ENCODE results near the gene IL3.

Gene IL3, protein sequence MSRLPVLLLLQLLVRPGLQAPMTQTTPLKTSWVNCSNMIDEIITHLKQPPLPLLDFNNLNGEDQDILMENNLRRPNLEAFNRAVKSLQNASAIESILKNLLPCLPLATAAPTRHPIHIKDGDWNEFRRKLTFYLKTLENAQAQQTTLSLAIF

DNA sequence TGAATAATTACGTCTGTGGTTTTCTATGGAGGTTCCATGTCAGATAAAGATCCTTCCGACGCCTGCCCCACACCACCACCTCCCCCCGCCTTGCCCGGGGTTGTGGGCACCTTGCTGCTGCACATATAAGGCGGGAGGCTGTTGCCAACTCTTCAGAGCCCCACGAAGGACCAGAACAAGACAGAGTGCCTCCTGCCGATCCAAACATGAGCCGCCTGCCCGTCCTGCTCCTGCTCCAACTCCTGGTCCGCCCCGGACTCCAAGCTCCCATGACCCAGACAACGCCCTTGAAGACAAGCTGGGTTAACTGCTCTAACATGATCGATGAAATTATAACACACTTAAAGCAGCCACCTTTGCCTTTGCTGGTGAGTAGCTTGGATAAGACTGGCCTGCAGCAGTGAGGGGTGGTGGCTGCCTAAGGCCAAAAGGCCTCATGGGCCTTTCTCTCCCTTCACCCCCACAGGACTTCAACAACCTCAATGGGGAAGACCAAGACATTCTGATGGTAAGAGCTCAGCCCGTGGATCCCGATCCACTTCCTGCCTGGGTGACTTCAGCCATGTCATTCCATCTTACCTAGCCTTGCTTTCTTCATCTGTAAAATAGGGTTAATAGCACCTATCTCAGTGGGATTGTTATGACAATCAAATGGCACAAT, at the start of gene IL3:
Gene IL3 (plus strand): TSS at position 155 of the 661 bp plus-strand sequence. CDS start 52 bp downstream, at position 207.
- DNase-seq (ENCODE audit: low read depth in 2 of 2, low spot score in 1 of 2) = no peak

DNA sequence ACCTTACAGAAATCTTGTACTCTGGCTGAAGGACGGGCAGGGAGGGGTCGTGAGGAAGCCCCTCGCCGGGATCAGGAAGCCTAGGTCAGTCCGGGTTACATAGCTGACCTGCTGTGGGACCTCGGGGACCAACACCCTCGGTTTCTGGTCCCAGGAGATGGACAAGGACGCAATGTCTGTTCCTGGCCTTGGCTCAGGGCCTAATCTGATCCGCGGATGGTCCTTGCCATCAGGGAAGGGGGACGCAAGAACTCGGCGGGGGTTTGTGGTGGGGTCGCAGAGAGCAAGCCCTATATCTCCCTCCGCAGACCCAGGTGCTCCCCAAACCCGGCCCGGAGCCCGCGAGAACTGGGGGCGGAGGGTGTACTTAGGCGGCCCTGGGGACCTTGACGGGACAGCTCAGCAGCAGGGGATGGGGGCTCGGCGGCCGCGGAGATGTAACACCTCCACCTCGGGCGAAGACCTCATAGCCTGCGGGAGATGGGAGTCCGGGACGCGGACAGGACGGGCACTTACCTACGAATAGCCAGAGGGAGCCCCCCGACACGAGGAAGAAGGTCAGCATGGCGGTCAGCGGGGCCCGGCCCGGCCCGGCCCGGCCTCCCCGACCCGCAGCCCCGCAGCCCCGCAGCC, 49.4 kb upstream of the IL3 start:
- no peak for DNase-seq (ENCODE audit: low read depth in 2 of 2, low spot score in 1 of 2)

DNA sequence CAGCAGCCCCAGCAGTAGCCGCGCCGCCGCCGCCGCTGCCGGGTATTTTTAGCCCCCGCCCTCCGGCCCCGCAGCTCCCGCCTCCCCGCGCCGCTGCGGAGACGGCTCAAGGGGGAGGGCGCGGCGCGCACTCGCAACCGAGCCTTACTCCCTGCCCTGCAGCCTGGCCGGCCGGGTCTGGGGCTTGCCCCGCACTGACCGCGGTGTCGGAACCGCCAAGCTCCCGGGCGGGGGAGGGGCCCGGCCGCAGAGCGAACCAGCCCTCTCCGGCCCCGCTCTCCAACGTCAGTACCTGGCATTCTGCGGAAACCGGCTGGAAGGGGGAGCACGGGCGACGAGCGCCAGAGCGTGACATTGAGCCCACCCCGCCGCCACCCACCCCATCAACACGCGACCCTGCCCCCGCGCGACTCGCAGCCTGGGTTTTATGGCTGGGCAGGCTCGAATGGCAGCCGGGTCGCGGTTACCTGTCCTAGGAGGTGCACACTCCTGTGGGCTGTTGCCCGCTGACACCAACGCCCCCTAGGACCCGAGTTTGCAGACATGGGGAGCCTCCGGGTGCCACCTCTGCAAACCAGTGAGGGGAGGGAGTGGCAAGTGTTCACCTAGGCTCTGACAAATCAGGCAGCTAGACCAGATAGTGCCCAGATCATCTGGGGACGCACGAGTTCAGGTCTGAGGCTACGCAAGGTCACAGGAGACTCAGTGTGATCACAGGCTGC, 48.7 kb upstream of the IL3 start, which contains the start of gene ACSL6:
Gene ACSL6 (minus strand): TSS at position 37 of the 722 bp plus-strand sequence. CDS start 105 bp downstream, outside the sequence.
- peak in 1 of 2 donors; percentile 13 for DNase-seq (ENCODE audit: low read depth in 2 of 2, low spot score in 1 of 2)

DNA sequence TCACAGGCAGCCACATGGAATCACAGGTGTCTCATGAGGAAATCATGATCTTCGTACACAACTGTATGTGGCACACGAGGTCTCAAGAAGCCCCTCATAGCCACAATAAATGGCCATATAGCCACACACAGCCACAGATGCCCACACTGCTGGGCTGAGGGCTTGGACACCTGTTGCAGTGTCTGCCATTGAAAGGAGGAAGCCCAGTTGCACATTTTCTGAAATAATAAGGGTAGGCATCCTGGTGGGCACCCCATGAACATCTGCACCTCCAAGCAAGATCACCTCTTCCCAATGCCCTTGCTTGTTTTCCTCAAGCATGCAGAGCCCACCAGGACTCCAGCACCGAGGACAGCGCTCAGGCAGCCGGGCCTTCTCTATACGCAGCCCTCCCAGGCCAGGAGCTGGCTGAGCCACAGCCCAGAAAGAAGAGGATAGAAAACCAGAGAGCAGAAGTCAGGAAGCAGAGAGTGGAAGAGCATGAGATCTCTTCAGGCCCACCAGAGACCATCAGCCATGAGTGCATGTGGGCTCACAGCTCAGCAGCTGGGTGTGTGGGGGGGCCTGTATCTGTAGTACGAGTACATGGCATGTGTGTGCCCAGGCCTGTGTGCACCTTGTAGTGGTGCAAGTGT, 48.0 kb upstream of the IL3 start:
- DNase-seq (ENCODE audit: low read depth in 2 of 2, low spot score in 1 of 2) = no peak

DNA sequence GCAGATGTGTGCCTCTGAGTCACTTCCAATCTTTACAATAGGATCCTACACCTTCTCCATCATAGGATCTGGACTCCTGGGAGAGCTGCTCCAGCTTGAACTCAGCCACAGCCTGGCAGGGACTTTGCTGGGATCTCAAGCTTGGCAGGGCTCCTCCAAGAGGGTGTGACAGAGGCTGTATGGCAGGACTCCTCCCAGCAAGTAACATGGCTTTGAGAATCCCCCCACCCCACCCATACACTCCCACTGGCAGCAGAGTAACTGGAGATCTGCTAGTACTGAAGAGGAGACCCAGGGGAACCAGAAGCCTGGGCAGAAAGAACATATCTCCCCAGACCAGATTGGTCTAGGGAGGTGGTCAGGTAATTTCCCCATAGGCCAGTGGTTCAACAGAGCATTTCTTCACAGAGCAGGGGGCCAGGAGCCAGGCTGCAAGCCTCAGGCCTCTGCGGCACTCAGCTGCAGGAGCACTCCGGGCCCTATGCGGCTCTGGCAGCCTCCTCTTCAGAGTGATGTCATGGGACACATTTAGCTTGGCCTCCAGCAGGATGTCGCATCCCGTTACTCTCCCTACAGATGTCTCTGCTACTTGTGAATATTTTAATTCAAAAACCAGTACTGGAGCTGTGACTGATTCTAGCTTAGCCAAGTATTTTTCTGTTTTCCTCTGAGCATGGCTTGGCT, 47.3 kb upstream of the IL3 start:
- no peak for DNase-seq (ENCODE audit: low read depth in 2 of 2, low spot score in 1 of 2)

DNA sequence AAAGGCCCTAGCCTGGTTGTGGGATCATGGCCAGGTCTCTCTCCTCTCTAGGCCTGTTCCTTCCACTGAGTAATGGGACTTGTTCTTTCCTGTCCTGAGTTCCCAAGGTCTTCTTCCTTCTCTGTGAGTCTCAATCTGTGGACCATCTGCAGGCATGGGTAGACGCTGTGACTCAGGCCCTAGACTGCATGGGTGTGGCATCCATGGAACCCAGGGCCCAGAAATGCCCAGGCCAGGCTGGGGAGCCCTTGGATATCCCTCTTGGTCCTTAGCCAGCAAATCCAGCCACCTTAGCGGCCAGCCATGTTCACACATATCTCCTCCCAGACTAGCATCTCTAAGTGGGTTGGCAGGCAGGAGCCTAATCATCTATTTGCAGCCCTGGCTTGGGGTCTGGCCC, 46.7 kb upstream of the IL3 start:
- no peak for DNase-seq (ENCODE audit: low read depth in 2 of 2, low spot score in 1 of 2)

DNA sequence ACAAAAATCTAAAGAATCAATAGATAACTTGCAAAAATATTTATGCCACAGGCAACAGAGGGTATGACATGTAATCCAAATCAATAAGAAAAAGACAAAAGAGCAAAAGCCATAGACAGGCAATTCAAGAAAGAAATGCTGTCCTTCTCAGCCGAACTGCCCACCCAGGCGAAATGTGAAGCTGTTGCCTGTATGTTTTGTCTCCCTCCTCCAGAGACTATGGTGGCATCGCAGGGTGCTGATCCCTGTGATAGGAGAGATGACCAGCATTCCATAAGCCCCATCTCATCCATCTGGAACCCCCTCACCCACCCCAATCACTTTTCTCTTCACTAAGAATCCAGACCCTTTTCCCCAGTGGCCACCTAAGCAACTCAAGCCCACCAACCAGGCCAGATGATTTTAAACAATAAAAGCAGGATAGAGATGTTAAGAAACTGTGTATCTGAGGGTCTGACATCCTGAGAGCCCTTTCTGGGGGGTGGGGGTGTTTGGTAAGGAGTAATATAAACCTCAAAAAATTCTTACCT, 43.7 kb upstream of the IL3 start:
- no peak for DNase-seq (ENCODE audit: low read depth in 2 of 2, low spot score in 1 of 2)

DNA sequence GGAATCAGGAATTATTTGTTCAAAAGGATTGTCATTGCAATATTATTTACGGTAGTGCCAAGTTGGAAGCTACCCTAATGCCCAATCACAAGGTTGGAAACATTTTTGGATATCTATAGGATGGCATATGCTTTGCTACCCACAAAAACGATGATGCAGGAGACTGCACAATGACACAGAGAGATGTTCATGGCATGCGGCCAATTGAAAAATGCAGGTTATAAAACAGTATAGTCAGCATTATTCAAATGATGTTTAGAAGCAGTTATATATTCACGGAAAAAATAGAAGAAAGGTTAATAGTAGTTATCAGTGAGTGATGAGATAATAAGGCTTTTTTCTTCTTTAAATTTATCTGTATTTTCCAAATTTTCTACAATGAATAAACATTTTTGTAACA, 43.1 kb upstream of the IL3 start:
- no peak for DNase-seq (ENCODE audit: low read depth in 2 of 2, low spot score in 1 of 2)

DNA sequence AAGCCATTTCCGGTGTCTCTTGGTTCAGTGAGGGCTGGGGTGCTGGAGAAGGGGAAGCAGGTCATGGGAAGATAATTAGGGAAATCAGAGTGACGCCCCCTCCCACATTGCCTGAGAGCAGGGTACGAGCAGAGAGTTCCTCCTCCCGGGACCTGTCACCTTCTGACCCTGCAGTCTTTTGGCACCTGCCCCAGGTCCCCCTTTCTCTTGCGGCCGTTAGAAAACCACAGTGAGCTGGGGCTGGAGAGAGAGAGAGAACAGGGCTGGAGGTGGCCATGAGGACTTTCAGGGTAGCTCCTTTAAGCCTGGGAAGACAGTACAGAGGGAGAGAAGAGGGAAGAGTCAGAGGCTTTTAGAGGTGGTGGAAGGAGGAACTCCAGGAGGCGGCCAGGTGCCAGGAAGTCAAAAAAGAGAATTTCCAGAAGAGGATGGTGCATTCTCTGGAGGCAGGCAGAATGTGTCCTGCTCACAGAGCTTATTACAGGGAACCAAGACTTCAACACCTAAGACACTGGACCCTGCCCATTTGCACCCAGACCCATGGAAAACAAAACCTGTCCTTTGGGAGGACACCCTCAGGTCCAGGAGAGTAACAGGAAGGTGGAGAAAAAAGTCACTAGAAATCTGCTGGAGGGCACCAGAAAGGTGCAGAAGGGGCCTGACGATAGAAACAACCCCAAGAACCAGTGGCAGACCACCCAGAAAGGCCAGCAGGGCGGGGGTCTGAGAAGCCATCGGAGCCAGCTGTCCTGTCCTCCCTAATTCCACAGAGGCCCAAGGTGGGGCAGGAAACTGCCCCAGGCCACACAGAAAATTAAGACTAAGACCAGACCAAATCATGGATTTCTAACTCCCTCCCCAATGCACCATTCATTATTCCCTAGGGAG, 42.5 kb upstream of the IL3 start:
- no peak for DNase-seq (ENCODE audit: low read depth in 2 of 2, low spot score in 1 of 2)

DNA sequence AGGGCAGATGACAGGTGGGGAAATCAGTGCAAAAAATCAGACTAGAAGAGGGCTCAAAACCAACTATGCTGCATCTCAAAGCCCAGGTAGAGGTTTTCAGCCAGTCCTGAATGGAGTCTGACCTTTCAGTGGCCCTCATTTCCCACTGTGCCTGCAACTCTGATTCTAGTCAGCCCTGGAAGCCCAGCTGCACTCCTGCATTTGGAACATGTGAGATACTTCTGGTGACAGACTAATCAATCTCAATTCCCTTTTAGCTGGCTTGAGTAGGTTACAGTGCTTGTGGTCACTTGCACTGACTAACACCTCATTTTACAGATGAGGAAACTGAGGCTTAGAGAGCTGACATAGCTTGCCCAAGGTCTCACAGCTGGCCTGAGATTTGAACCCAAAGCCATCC, 41.1 kb upstream of the IL3 start:
- no peak for DNase-seq (ENCODE audit: low read depth in 2 of 2, low spot score in 1 of 2)

DNA sequence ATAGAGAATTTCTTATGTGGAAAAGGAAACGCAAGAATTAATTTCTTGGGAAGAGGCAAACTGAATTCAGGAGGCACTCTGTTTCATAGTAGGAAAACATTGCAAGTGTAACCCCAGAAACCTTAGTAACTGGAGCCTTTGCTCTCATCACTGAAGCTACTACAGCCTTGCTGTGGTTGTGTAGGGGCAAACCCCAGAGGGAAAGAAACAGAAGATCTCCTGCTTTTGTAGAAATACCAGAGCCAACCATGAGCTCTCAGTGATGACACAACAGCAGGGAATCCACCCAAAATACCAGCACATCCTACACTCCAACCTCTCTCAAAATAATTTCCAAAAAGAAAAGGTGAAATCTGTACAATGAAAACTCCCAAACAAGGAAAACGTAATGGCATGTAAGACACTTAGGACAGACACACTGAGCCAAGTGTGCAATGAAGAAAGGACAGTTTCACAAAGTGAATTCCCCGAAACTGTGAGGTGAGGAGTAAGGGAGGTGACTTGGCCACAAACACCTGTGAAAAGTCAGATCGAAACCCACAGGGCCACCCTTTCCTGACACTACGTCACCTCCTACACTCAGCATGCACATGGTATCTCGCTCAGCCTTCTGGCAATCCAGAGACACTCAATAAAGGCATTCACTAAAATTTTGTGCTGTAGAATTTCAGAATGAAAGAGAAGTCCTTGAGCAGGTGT, 40.4 kb upstream of the IL3 start:
- DNase-seq (ENCODE audit: low read depth in 2 of 2, low spot score in 1 of 2) = peak in 1 of 2 donors; percentile 47

DNA sequence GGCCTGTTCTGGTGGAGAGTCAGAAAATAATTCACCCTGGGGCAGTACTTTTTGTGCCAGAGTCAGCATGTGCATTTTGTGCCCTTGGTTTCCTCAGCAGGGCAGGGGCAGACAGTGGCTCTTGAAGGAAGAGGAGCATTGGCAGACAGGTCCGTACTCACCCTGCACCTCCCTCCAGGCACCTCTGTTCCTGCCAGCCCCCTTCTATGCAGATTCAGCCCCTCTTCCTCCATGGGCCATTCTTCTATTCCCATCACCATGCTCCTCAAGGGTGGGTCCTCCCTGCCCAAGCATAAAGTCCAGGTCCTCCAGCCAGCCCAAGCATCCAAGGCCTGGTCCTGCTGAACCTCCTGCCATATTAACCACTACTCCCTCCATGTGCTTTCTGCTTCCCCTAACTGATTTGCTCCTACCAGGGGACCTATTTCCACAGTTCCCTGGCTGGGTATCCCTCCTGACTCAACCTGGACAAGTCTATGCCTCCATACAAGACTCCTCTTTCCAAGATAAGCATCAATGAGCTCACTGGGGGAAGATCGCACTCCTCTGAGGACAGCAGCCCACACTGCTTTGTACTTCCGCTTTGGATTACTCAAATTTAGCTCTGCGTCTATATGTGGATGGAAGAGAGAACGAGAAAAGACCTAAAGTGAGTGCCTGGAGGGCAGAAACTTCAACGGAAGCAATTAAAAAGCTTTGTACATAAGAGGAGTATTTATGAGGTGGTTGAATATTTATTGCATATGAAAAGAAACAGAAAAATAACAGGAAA, 39.7 kb upstream of the IL3 start:
- no peak for DNase-seq (ENCODE audit: low read depth in 2 of 2, low spot score in 1 of 2)

DNA sequence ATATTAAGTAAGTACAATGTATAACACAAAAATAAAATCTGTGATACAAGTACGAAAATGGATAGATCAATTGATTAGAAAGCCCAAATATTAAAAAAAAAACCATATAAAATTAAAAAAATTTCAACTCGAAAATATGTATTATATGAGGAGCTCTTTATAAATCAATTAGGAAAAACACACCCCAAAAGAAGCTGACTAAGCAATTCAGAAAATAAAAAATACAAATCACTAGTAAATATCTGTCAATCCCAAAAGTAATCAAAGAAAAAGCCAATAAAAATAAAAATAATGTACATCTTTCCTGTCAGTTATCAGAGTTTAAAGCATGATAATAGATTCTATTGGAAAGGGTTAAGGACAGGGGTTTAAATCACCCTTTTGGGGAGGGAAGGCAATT, 38.8 kb upstream of the IL3 start:
- DNase-seq (ENCODE audit: low read depth in 2 of 2, low spot score in 1 of 2) = no peak

DNA sequence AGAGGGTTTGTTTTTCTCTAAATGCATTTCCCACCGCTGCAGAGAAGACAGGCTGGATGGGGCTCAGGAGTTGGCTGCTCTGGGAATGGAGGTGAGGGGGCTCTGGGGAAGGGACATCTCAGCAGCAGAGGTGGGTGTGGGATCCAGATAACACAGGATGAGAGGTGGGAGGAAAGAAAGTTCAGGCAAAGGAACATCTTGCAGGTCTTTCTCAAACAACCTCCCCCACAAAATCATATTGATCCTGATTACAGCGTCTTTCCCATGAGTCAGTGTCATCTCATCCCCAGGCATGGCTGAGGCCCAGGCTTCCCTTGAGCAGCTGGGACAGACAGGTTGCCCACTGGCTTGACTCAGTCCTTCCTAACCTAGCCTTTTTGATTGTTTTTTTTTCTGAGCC, 37.7 kb upstream of the IL3 start:
- DNase-seq (ENCODE audit: low read depth in 2 of 2, low spot score in 1 of 2) = no peak

DNA sequence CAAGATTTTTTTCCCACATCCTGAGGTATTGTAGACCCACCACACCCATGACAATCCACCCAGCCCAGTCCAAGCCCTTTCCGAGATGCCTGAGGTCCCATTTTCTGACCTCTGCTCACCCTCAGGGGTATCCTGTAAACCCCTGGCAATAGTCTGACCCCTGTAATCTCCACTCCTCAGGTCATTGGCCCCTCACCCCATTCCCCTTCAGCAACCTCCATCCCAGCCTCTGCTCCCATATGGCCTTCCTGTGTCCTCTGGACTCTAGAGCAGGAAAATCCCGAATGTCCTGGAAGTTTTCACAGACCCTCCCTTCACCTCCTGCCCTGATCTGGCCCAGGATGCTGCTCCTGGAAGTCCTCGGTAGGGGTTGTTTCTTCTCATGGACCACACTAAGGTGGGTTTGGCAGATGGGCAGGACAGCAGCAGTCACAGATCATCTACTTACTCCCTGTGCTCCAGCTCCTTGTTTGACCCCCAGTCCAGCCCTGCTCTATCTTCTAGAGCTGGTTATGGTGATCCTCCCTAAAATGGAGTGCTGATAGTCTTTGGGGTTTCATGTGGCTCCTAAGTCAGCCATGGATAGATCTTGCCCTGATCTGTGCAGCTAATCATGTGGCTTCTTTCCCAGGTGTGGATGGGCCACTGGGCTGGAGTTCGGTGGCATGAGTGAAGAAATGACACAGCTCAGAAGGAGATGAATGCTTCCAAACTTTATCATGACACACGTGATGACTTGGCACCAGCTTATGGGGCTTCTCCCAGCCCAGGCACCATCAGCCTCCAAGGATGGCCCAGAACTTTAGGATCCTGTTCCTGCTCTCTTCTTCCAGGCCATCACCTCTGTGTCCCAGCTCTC, 37.0 kb upstream of the IL3 start:
- DNase-seq (ENCODE audit: low read depth in 2 of 2, low spot score in 1 of 2) = no peak

DNA sequence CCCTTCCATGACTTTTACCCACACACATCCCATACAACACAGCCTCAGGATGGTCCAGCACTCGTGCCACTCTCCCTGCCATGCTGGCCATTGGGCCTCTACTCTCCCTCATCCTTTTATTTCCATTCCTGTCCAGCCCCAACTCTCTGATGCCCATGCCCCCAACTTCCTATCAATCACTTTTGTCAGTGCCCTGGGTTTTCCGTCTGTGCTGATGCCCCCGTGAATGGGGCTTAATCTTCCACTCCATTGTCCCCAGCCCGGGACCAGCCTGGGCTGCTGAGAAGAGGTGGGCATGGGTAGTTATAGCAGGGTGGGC, 36.4 kb upstream of the IL3 start:
- DNase-seq (ENCODE audit: low read depth in 2 of 2, low spot score in 1 of 2) = no peak

DNA sequence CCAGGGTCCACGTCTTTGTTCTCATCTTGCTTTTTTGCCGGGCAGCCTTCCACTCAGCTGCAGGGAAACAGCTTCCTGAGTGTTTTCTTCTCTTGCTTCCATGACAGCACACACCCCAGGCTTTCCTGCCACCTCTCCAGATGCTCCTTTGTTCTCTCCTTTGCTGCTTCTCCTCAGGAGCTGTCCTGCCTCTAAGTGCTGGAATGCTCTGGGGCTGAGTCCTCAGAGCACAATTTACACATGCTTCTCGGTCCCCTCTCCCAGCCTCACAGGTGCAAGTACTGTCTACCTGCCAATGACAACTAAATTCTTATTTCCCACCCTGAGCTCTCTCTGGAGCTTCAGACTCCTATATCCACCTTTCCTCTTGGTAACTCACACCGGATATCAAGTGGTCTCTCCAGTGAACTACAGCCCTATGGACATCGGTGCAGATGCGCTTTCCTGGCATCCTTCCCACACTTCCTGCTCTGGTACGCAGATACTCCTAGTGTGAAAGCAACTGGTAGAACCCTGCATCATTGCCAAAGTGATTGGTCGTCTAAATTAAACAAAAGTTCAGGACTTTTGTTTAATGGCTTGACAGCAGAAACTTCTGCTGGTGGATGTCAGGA, 35.6 kb upstream of the IL3 start:
- no peak for DNase-seq (ENCODE audit: low read depth in 2 of 2, low spot score in 1 of 2)
